H1 (cell line): Measurements from ENCODE around the gene SOST.

Experiments
- CTCF ChIP-seq, 3 experiments: IDR thresholded peaks; 1 replicate in 2 of 3; 2 replicates in 1 of 3; pipeline versions ENCODE4 v1.5.1 to v1.6.1; 2011; ENCODE audit warnings: low read length in 3 of 3, mild to moderate bottlenecking in 3 of 3, inconsistent platforms in 2 of 3, low read depth in 1 of 3, moderate library complexity in 1 of 3; ENCODE audit not compliant: insufficient read depth in 1 of 3; ENCODE audit errors: control extremely low read depth in 1 of 3
- POLR2AphosphoS5 ChIP-seq: IDR thresholded peaks from 2 replicates; pipeline ENCODE4 v1.6.1; 2011; ENCODE audit warnings: low read depth, low read length

DNA sequence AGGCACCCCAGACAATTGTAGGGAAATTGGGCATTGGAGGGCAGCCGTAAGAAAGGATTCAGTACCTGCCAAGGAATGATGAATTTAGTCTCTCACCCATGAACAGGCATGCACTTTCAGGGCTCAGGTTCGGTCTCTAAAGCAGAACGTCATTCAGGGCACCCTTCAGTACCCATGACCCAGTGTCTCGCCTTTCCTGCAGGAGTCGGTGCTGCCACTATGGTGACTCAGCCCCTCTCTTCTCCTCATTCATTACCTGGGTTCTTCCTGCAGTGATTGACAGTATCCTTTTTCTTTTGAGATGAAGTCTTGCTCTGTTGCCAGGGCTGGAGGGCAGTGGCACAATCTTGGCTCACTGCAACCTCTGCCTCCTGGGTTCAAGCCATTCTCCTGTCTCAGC, 8.4 kb downstream of the SOST start:
- no peak for TF ChIP-seq CTCF (IDR thresholded peaks at IDR 0.05; ENCODE audit: control extremely low read depth in 1 of 3, insufficient read depth in 1 of 3, low read depth in 1 of 3, low read length in 3 of 3)
- no peak for TF ChIP-seq POLR2AphosphoS5
